ENCODE measurements around the gene SRGAP2C.
"Not testable (repeated sequence)": the region's sequence is repeated elsewhere in the genome, so short reads cannot be mapped to it uniquely, and the experiment has no call there.

DNA sequence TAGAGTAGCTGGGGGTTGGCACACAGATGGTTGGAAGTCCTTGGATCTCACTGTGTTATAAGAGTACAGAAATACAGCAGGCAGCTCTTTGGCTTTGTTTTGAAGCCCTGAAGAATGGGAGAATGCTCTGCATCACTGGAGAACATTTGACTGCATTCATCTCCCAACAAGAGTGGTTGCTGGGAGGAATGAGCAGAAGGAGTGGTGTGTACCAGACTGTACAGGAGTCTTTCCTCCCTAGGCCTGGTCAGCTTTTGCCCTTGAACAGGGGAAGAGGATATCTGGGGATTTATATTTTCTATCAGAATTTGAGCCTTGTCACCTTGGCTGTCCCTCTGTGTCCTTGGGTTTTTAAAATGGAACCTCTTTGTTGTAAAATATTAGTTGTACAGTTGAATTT lies 69.8 kb downstream of the SRGAP2C start:
- TF ChIP-seq, protein P1, sequence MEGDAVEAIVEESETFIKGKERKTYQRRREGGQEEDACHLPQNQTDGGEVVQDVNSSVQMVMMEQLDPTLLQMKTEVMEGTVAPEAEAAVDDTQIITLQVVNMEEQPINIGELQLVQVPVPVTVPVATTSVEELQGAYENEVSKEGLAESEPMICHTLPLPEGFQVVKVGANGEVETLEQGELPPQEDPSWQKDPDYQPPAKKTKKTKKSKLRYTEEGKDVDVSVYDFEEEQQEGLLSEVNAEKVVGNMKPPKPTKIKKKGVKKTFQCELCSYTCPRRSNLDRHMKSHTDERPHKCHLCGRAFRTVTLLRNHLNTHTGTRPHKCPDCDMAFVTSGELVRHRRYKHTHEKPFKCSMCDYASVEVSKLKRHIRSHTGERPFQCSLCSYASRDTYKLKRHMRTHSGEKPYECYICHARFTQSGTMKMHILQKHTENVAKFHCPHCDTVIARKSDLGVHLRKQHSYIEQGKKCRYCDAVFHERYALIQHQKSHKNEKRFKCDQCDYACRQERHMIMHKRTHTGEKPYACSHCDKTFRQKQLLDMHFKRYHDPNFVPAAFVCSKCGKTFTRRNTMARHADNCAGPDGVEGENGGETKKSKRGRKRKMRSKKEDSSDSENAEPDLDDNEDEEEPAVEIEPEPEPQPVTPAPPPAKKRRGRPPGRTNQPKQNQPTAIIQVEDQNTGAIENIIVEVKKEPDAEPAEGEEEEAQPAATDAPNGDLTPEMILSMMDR (IDR thresholded peaks at IDR 0.05; ENCODE audit: low read depth, low read length, missing input control): not testable (repeated sequence)
- TF ChIP-seq RAD21, ATF3, JUND, FOXA1, SP1 (IDR thresholded peaks at IDR 0.05): not testable (repeated sequence)
